GM23338 (cell line): Measurements from ENCODE around the gene ATRIP. TPM values are rescaled to one million over a fixed set of nuclear protein-coding genes. Genes with fewer than 3 reads are reported as not detected.

ENCODE experiments used
- ATAC-seq: fragments of 200-7000 bp; cut with Tn5 transposase; 3 replicates; pipeline ENCODE4 v1.9.1; 2020
- DNase-seq: peaks from one replicate; pipeline ENCODE4 v3.0.0-alpha.2; 2015; ENCODE audit warnings: low spot score
- H2AFZ ChIP-seq: fragments of 200-600 bp; sonication (generic); 2 replicates; pipeline ENCODE4 v1.8.0; 2016; ENCODE audit warnings: antibody characterized with exemption, mild to moderate bottlenecking, moderate library complexity
- H3F3A ChIP-seq: fragments of 200-600 bp; sonication (generic); replicated peaks from 2 replicates; pipeline ENCODE4 v1.8.0; 2017; ENCODE audit warnings: antibody characterized with exemption, mixed run types, low read depth
- H3K27ac ChIP-seq: fragments of 200-600 bp; sonication (generic); 2 replicates; pipeline ENCODE4 v1.6.1; 2016; ENCODE audit warnings: low read depth
- H3K27me3 ChIP-seq: fragments of 200-600 bp; sonication (generic); 2 replicates; pipeline ENCODE4 v1.8.0; 2016; ENCODE audit warnings: mild to moderate bottlenecking, mixed run types, moderate library complexity; ENCODE audit not compliant: insufficient read depth
- H3K36me3 ChIP-seq: fragments of 200-600 bp; sonication (generic); 2 replicates; pipeline ENCODE4 v1.8.0; 2016; ENCODE audit warnings: mild to moderate bottlenecking; ENCODE audit not compliant: insufficient read depth
- H3K4me1 ChIP-seq: fragments of 200-600 bp; sonication (generic); 2 replicates; pipeline ENCODE4 v1.8.0; 2016; ENCODE audit warnings: mild to moderate bottlenecking, moderate library complexity; ENCODE audit not compliant: insufficient read depth
- H3K4me2 ChIP-seq: fragments of 200-600 bp; sonication (generic); 2 replicates; pipeline ENCODE4 v1.7.1; 2017; ENCODE audit warnings: mixed run types
- H3K4me3 ChIP-seq: fragments of 200-600 bp; sonication (generic); 2 replicates; pipeline ENCODE4 v1.6.1; 2016; ENCODE audit warnings: mixed run types
- H3K79me2 ChIP-seq: fragments of 200-600 bp; sonication (generic); replicated peaks from 2 replicates; pipeline ENCODE4 v1.8.0; 2017; ENCODE audit warnings: mild to moderate bottlenecking; ENCODE audit not compliant: insufficient read depth
- H3K9me2 ChIP-seq: fragments of 200-600 bp; sonication (generic); 2 replicates; pipeline ENCODE4 v1.8.0; 2017; ENCODE audit not compliant: insufficient read depth
- H4K20me1 ChIP-seq: fragments of 200-600 bp; sonication (generic); replicated peaks from 2 replicates; pipeline ENCODE4 v1.8.0; 2017; ENCODE audit warnings: mild to moderate bottlenecking; ENCODE audit not compliant: insufficient read depth
- H3K27ac Mint-ChIP-seq: 2 replicates; pipeline ENCODE4 v1.8.0; 2020; ENCODE audit warnings: inconsistent platforms, mild to moderate bottlenecking, moderate library complexity, mixed read lengths
- H3K27me3 Mint-ChIP-seq: 3 replicates; pipeline ENCODE4 v1.8.0; 2022; ENCODE audit warnings: low read depth, mild to moderate bottlenecking, moderate library complexity, mixed read lengths, inconsistent platforms; ENCODE audit not compliant: insufficient read depth, poor library complexity
- H3K36me3 Mint-ChIP-seq: 3 replicates; pipeline ENCODE4 v1.8.0; 2021; ENCODE audit warnings: low read depth, mild to moderate bottlenecking, inconsistent platforms, moderate library complexity, mixed read lengths
- H3K4me1 Mint-ChIP-seq: 3 replicates; pipeline ENCODE4 v1.8.0; 2020; ENCODE audit warnings: mild to moderate bottlenecking, inconsistent platforms, mixed read lengths
- H3K4me3 Mint-ChIP-seq: 3 replicates; pipeline ENCODE4 v1.8.0; 2021; ENCODE audit warnings: moderate library complexity, mild to moderate bottlenecking, inconsistent platforms, mixed read lengths
- H3K9me3 Mint-ChIP-seq: 3 replicates; pipeline ENCODE4 v1.8.0; 2020; ENCODE audit warnings: moderate library complexity, mild to moderate bottlenecking, inconsistent platforms, mixed read lengths
- CREB1 ChIP-seq: fragments of 250-450 bp; sonication (Bioruptor Pico); IDR thresholded peaks from 2 replicates; pipeline ENCODE4 v1.5.0; 2020; ENCODE audit warnings: low read depth, mild to moderate bottlenecking, moderate library complexity
- CTCF ChIP-seq, 2 experiments: fragments of 200-600 bp in 1 of 2; sonication (generic) in 1 of 2; conservative IDR thresholded peaks; 2 replicates each; pipeline versions ENCODE4 v1.5.1 to v1.6.1; 2016 to 2017; ENCODE audit warnings: antibody characterized with exemption in 2 of 2, low read depth in 2 of 2, mild to moderate bottlenecking in 2 of 2, moderate library complexity in 1 of 2
- ETS1 ChIP-seq: IDR thresholded peaks from 2 replicates; pipeline ENCODE4 v1.6.1; 2016; ENCODE audit warnings: antibody characterized with exemption
- EZH2 ChIP-seq: fragments of 200-600 bp; sonication (generic); IDR thresholded peaks from one replicate; pipeline ENCODE4 v1.8.0; 2017; ENCODE audit warnings: antibody characterized with exemption, mild to moderate bottlenecking, low read depth; ENCODE audit not compliant: unreplicated experiment
- EZH2phosphoT487 ChIP-seq: fragments of 200-600 bp; sonication (generic); IDR thresholded peaks from one replicate; pipeline ENCODE4 v1.8.1; 2018; ENCODE audit warnings: antibody characterized with exemption; ENCODE audit not compliant: unreplicated experiment
- polyA plus RNA-seq: library from polyadenylated mRNA; unstranded; fragments of >200 nt; fragmentation: Nextera tagmentation; extraction: Ambion mirVana; gene quantifications from 2 replicates; pipeline ENCODE4 v1.2.1, GENCODE V29; 2016
- total RNA-seq: library from RNA; depleted of rRNA; stranded (reverse); fragments of >200 nt; shearing (Covaris generic); gene quantifications from 2 replicates; pipeline ENCODE4 v1.2.3, GENCODE V29; 2014

The ATRIP gene
- total and polyA plus RNA-seq, 2 experiments from 2014 or later: 5.8 to 17.3 TPM

GRCh38 chr3:48475188-48475587 is 28.7 kb downstream of the ATRIP start:
- H3K4me2 ChIP-seq: peak overlapping the region; percentile 66
- DNase-seq: peak; percentile 70

GRCh38 chr3:48476426-48477053 is 30.0 kb downstream of the ATRIP start:
- Histone ChIP-seq H3K27me3 (no peaks in the 10 kb centered on the region), H3K4me2 (no peak overlapping the region), H3K4me3 (no peak overlapping the region), H3K79me2 (peaks cover 11% of the 10 kb centered on the region), H3K27ac (no peak overlapping the region), H4K20me1 (no peaks in the 10 kb centered on the region), H3K36me3 (no peaks in the 10 kb centered on the region; the same call in 1 of the 2 replicates), H3K4me1 (peaks cover 24% of the 10 kb centered on the region), H2AFZ (no peak overlapping the region), H3K9me2 (no peaks in the 10 kb centered on the region), H3F3A (peaks cover 10% of the 10 kb centered on the region; the same call in 1 of the 2 replicates)
- Mint-ChIP-seq H3K4me1 (peaks cover 37% of the 10 kb centered on the region), H3K4me3 (no peak overlapping the region), H3K36me3 (peaks cover 12% of the 10 kb centered on the region), H3K9me3 (peaks cover 4% of the 10 kb centered on the region), H3K27ac (no peak overlapping the region), H3K27me3 (peaks cover 27% of the 10 kb centered on the region)
- ATAC-seq: no peak
- no peak for TF ChIP-seq EZH2phosphoT487
- TF ChIP-seq ETS1: no peak
- no peak for TF ChIP-seq CTCF (conservative IDR thresholded peaks at IDR 0.05; ENCODE audit: low read depth in 2 of 2)
- TF ChIP-seq EZH2: no peak
- no peak for TF ChIP-seq CREB1 (CRISPR knock-in tag)
- DNase-seq: no peak

More at GRCh38 chr3:48475188-48475587, 28.7 kb downstream of the ATRIP start:
- no peaks in the 10 kb centered on the region for H3K27me3 ChIP-seq
- Mint-ChIP-seq H3K36me3 (peaks cover 12% of the 10 kb centered on the region), H3K27me3 (peaks cover 25% of the 10 kb centered on the region), H3K4me1 (peaks cover 37% of the 10 kb centered on the region), H3K27ac (peak overlapping the region; percentile 95), H3K4me3 (peak overlapping the region; percentile 47; the same call in 2 of the 3 replicates), H3K9me3 (peaks cover 4% of the 10 kb centered on the region)
- peaks cover 10% of the 10 kb centered on the region; the same call in 1 of the 2 replicates for H3F3A ChIP-seq
- H3K4me3 ChIP-seq: peak overlapping the region; percentile 32
- H3K36me3 ChIP-seq: no peaks in the 10 kb centered on the region; the same call in 1 of the 2 replicates
- TF ChIP-seq CTCF (conservative IDR thresholded peaks at IDR 0.05; ENCODE audit: low read depth in 2 of 2) (peak; percentile 32 to 54; a peak in 2 of 4 replicates), EZH2 (no peak)
- peak; percentile 20 for ATAC-seq
- H3K4me1 ChIP-seq: peaks cover 26% of the 10 kb centered on the region
- H4K20me1 ChIP-seq: no peaks in the 10 kb centered on the region
- H3K9me2 ChIP-seq: no peaks in the 10 kb centered on the region
- H3K79me2 ChIP-seq: peaks cover 24% of the 10 kb centered on the region
- H3K27ac ChIP-seq: peak overlapping the region; percentile 94
- H2AFZ ChIP-seq: 0 out of 2 replicates have a peak overlapping the region, but pooled peaks have one; percentile 47
